Peyer's patch (tissue), 4 donors: ENCODE measurements around the gene RAB3A. TPM values are rescaled to one million over a fixed set of nuclear protein-coding genes. Genes with fewer than 3 reads are reported as not detected.
"Not testable (repeated sequence)": the region's sequence is repeated elsewhere in the genome, so short reads cannot be mapped to it uniquely, and the experiment has no call there.

Experiments used
- DNase-seq, 3 donors: peaks; one replicate each; pipeline ENCODE4 v3.0.0-alpha.2; 2017 to 2019
- H3K27ac ChIP-seq, 4 donors: fragments of 200-600 bp; sonication (generic); one replicate each; pipeline ENCODE4 v1.5.1; 2016 to 2019
- H3K27me3 ChIP-seq, 2 donors: fragments of 200-600 bp; sonication (generic); one replicate each; pipeline ENCODE4 v1.5.1; 2019
- H3K36me3 ChIP-seq, 3 donors: fragments of 200-600 bp; sonication (generic); one replicate each; pipeline ENCODE4 v1.5.1; 2016 to 2019
- H3K4me1 ChIP-seq, 4 donors: fragments of 200-600 bp; sonication (generic); one replicate each; pipeline ENCODE4 v1.5.1; 2016 to 2019
- H3K4me3 ChIP-seq, 4 donors: fragments of 200-600 bp; sonication (generic); 1 replicate in 3 of 4; 2 replicates in 1 of 4; pipeline ENCODE4 v1.5.1; 2016 to 2019; ENCODE audit warnings: mild to moderate bottlenecking in 1 of 4
- H3K9me3 ChIP-seq, 4 donors: fragments of 200-600 bp; sonication (generic); one replicate each; pipeline ENCODE4 v1.5.1; 2016 to 2019; ENCODE audit warnings: mild to moderate bottlenecking in 1 of 4
- POLR2A ChIP-seq, 2 donors: fragments of 450-650 bp; IDR thresholded peaks; one replicate each; pipeline ENCODE4 v1.5.1; 2017; ENCODE audit warnings: antibody characterized with exemption in 2 of 2, mild to moderate bottlenecking in 2 of 2, moderate library complexity in 2 of 2
- total RNA-seq, 4 donors: library from RNA; depleted of rRNA; stranded (reverse); fragments of >200 nt; gene quantifications; one replicate each; pipeline ENCODE4 v1.1.0, GENCODE V29; 2016
- TF ChIP-seq, protein P1 (sequence below), 6 experiments: fragments of 450-650 bp in 4 of 6; fragments of 200-600 bp in 2 of 6; sonication (generic) in 1 of 6; IDR thresholded peaks; one replicate each; pipeline ENCODE4 v1.5.1; 2017 to 2019; ENCODE audit warnings: antibody characterized with exemption in 6 of 6, mild to moderate bottlenecking in 3 of 6, moderate library complexity in 1 of 6

The RAB3A gene
- total RNA-seq, 4 donors from 2014 or later: 6.1 to 9.5 (median 8.3) TPM; not detected in 1

DNA sequence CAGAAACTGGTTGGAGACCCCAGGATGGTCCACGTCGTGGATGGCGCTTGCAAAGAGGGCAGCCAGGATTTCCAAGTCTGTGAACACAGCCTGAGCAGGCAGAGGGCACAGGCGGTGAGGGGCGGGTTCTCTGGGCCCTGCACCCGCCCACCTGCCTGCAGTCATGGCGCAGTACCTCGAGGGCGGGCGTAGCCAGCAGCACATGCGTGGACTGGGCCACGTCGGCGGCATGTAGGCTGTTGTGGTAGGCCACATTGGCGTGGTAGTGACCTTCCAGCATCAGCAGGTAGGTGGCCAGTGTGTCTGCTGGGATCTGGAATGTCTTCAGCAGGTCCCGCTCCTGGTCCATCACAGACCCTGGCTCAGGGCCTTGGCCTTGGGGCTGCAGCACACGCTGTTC lies 14.3 kb upstream of the RAB3A start:
- TF ChIP-seq POLR2A (IDR thresholded peaks at IDR 0.05): no peak
- TF ChIP-seq, protein P1, sequence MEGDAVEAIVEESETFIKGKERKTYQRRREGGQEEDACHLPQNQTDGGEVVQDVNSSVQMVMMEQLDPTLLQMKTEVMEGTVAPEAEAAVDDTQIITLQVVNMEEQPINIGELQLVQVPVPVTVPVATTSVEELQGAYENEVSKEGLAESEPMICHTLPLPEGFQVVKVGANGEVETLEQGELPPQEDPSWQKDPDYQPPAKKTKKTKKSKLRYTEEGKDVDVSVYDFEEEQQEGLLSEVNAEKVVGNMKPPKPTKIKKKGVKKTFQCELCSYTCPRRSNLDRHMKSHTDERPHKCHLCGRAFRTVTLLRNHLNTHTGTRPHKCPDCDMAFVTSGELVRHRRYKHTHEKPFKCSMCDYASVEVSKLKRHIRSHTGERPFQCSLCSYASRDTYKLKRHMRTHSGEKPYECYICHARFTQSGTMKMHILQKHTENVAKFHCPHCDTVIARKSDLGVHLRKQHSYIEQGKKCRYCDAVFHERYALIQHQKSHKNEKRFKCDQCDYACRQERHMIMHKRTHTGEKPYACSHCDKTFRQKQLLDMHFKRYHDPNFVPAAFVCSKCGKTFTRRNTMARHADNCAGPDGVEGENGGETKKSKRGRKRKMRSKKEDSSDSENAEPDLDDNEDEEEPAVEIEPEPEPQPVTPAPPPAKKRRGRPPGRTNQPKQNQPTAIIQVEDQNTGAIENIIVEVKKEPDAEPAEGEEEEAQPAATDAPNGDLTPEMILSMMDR (IDR thresholded peaks at IDR 0.05): no peak
- Histone ChIP-seq H3K9me3 (no peaks in the 10 kb centered on the region), H3K4me1 (peaks cover 0 to 7% (median 0%) of the 10 kb centered on the region in 4 donors), H3K27me3 (no peaks in the 10 kb centered on the region), H3K36me3 (no peaks in the 10 kb centered on the region), H3K4me3 (no peak overlapping the region), H3K27ac (no peak overlapping the region)
- DNase-seq: no peak

DNA sequence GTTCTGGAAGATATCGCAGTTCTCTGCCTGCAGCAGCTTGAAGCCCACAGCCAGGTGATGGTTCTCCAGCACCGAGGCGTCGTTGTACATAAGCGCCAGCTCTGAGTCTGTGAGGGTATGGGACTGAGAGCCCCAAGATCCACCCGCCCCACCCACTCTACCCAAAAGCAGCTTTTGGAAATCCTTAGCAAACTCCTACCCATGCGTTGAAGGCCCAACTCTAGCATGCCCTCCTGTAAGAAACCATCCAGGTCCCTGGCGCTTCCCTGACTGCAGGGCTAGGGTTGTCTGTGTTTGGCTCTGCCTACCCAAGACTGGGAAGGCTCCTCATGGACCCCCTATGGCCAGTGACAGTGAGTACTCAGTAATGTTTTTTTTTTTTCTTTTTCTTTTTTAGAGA lies 12.9 kb upstream of the RAB3A start:
- Histone ChIP-seq H3K27ac (no peak overlapping the region), H3K36me3 (no peaks in the 10 kb centered on the region), H3K4me3 (no peak overlapping the region), H3K27me3 (no peaks in the 10 kb centered on the region), H3K9me3 (no peaks in the 10 kb centered on the region), H3K4me1 (peaks cover 0 to 7% (median 0%) of the 10 kb centered on the region in 4 donors)
- no peak for DNase-seq
- TF ChIP-seq, protein P1 (IDR thresholded peaks at IDR 0.05): no peak
- no peak for TF ChIP-seq POLR2A (IDR thresholded peaks at IDR 0.05)

DNA sequence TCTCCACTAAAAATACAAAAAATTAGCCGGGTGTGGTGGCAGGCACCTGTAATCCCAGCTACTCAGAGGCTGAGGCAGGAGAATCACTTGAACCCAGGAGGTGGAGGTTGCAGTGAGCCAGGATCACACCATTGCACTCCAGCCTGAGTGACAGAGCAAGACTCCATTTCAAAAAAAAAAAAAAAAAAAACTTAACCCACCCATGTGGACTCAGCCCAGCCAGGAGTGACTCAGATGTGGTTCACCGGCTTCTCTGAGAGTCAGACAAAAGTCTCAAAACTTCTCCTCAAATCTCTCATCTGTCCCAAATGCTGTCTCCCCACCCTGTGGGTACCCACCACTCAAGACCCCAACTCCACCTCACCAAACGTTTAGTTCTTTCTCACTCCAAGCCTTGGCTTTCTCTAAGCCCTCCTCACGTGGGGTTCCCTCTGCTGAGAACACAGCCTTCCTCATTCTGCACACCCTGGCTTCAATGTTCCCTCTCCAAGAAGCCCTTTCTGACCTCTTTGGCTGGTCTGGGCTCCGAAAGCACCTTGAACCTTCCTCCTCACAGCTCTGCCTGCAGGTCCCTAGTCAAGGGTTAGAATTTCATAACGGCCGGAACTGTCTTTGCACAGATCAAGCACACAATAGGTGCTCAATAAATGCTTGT lies 11.1 kb upstream of the RAB3A start:
- no peaks in the 10 kb centered on the region for H3K9me3 ChIP-seq
- H3K27me3 ChIP-seq: no peaks in the 10 kb centered on the region
- H3K36me3 ChIP-seq: no peaks in the 10 kb centered on the region
- no peaks in the 10 kb centered on the region for H3K4me1 ChIP-seq
- no peak overlapping the region for H3K4me3 ChIP-seq
- DNase-seq: no peak
- TF ChIP-seq, protein P1 (IDR thresholded peaks at IDR 0.05): no peak
- no peak for TF ChIP-seq POLR2A (IDR thresholded peaks at IDR 0.05)
- no peak overlapping the region for H3K27ac ChIP-seq

DNA sequence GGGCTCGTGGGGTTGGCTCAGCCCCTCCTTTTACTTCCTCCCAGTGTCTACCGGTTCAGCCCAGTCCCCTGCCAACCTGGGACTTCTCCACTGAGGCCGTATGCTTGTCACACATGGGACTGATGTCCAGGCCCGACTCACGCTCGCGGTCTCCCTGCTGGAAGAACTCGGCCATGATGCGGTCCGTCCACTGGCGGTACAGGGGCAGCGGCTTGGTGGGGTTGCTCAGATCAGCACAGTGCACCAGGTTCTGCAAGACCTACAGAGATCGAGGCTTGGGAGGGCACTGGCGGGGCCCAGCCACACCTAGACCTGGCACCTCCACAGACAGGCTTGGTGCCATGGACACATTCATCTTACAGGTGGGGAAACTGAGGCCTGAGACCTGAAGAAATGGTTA lies 7.8 kb upstream of the RAB3A start:
- no peak for DNase-seq
- TF ChIP-seq POLR2A (IDR thresholded peaks at IDR 0.05): no peak
- TF ChIP-seq, protein P1 (IDR thresholded peaks at IDR 0.05): no peak
- Histone ChIP-seq H3K4me3 (no peak overlapping the region), H3K4me1 (no peaks in the 10 kb centered on the region), H3K36me3 (no peaks in the 10 kb centered on the region), H3K9me3 (no peaks in the 10 kb centered on the region), H3K27me3 (no peaks in the 10 kb centered on the region), H3K27ac (no peak overlapping the region)

DNA sequence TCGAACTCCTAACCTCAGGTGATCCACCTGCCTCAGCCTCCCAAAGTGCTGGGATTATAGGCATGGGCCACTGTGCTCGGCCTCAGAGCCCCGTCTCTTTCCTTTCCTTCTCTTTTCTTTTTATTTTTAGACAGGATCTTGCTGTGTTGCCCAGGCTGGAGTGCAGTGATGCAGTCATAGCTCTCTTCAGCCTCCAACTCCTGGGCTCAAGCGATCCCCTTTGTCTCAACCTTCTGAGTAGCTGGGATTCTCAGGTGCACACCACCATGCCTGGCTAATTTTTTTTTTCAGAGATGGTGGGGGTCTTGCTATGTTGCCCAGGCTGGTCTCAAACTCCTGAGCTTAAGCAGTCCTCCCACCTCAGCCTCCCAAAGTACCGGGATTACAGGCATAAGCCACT lies 6.1 kb upstream of the RAB3A start:
- not testable (repeated sequence) for H3K36me3 ChIP-seq, DNase-seq, H3K4me3 ChIP-seq, H3K27me3 ChIP-seq, H3K9me3 ChIP-seq, H3K4me1 ChIP-seq, H3K27ac ChIP-seq

DNA sequence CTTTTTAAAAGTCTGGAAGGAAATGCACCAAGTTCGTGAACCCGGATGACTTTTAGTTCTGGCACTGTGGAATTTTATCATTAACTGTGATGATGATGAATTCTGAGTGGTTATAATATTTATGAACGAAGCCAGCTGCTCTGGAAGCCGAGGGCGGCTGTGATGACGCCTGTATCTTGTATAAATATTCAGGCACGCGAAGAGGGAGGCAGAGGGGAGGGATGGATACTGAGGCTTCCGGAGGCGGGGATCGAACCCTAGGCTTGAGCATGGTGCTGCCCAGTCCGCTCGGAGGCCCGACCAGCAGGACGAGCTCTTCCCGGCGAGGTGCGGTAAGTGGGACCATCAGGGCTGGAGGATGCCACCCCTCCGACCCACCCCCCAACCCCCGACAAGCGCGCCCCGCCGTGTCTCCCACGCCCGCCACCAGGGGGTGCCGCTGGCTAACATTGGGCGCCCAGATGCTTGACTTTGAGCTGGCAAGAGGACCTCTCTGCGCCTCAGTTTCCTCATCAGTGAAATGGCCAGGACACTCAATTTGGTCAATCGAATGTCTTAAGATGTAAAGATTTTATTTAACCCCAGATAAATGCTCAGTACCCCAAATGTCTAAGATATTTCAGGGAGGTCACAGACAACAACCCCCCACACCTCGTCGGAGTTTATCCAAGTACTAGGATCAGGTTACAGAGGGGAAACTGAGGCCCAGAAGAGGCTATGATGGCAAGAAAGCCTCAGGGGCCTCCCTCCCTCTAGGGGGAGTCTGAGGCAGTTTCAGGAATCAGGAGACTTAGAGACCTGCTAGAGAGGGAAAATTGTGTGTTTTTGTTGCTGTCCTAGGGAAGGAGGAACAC lies 4.5 kb upstream of the RAB3A start:
- H3K27ac ChIP-seq: peak overlapping the region in 2 of 4 donors; percentile 8 to 39
- TF ChIP-seq, protein P1 (IDR thresholded peaks at IDR 0.05): peak in 5 of 6 experiments; percentile 30 to 77 (median 44)
- TF ChIP-seq POLR2A (IDR thresholded peaks at IDR 0.05): no peak
- H3K4me3 ChIP-seq: no peak overlapping the region
- H3K36me3 ChIP-seq: no peaks in the 10 kb centered on the region
- H3K27me3 ChIP-seq: no peaks in the 10 kb centered on the region
- H3K4me1 ChIP-seq: peaks cover 0 to 15% (median 3%) of the 10 kb centered on the region in 4 donors
- H3K9me3 ChIP-seq: no peaks in the 10 kb centered on the region
- DNase-seq: peak; percentile 38 to 67 (median 66)
